Activated naive CD8-positive, alpha-beta T cell treated with anti-CD3 and anti-CD28 coated beads, Interleukin-2, amount 50 U/mL, for 24 hours (primary cell): ENCODE measurements around the gene STARD3.
A peak's percentile ranks its signal among the peaks of the same experiment; 100 is the strongest.
"Not testable (repeated sequence)": the region's sequence is repeated elsewhere in the genome, so short reads cannot be mapped to it uniquely, and the experiment has no call there.

ENCODE experiments used
- ATAC-seq: fragments of 150-1000 bp; cut with Tn5 transposase; one replicate; pipeline ENCODE4 v1.10.0; 2021
- DNase-seq: peaks from one replicate; pipeline ENCODE4 v3.0.0; 2021
- H3K27ac Mint-ChIP-seq: one replicate; pipeline ENCODE4 v1.8.0; 2021; ENCODE audit warnings: mild to moderate bottlenecking, mixed read lengths
- H3K27me3 Mint-ChIP-seq: one replicate; pipeline ENCODE4 v1.8.0; 2021; ENCODE audit warnings: mixed read lengths
- H3K36me3 Mint-ChIP-seq: one replicate; pipeline ENCODE4 v1.8.0; 2021; ENCODE audit warnings: low read depth, mixed read lengths
- H3K4me1 Mint-ChIP-seq: one replicate; pipeline ENCODE4 v1.8.0; 2021; ENCODE audit warnings: mixed read lengths
- H3K4me3 Mint-ChIP-seq: one replicate; pipeline ENCODE4 v1.8.0; 2021; ENCODE audit warnings: mild to moderate bottlenecking, moderate library complexity, mixed read lengths
- H3K9me3 Mint-ChIP-seq: one replicate; pipeline ENCODE4 v1.8.0; 2021; ENCODE audit warnings: mixed read lengths

The STARD3 gene

GRCh38 chr17:39701012-39701783 lies 64.3 kb downstream of the STARD3 start:
- no peak for ATAC-seq
- Mint-ChIP-seq H3K4me3 (no peak overlapping the region), H3K36me3 (no peaks in the 10 kb centered on the region), H3K4me1 (peaks cover 10% of the 10 kb centered on the region), H3K27me3 (peaks cover 37% of the 10 kb centered on the region), H3K9me3 (no peaks in the 10 kb centered on the region), H3K27ac (no peak overlapping the region)
- DNase-seq: no peak

DNA sequence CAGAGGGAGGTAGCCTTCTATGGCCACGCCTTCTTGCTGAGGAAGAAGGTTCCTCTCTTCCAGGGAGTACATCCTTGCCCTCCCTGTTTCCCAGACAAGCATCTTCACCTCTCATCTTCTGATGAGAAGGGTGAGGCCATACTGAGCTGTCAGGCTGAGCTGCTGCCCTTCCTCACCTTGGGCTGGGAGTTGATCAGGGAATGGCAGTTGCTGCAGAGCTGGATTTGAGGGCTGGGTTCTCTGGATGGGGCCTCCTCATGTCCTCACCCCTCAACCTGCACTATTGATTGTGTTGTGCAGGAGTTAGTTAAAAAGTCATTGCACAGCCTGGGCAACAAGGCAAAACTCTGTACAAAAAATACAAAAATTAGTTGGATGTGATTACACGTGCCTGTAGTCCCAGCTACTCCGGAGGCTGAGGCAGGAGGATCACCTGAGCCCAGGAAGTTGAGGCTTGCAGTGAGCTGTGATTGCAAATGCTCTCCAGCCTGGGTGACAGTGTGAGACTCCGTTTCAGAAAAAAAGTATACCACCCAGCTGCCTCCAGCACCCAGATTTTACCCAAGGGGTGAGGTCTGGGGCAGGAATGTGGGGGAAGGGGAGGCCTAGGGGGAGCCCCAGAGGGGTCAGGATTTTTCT lies 65.0 kb downstream of the STARD3 start:
- Mint-ChIP-seq H3K36me3 (no peaks in the 10 kb centered on the region), H3K27me3 (peaks cover 37% of the 10 kb centered on the region), H3K27ac (no peak overlapping the region), H3K9me3 (no peaks in the 10 kb centered on the region), H3K4me3 (no peak overlapping the region), H3K4me1 (peaks cover 13% of the 10 kb centered on the region)
- no peak for ATAC-seq
- no peak for DNase-seq

DNA sequence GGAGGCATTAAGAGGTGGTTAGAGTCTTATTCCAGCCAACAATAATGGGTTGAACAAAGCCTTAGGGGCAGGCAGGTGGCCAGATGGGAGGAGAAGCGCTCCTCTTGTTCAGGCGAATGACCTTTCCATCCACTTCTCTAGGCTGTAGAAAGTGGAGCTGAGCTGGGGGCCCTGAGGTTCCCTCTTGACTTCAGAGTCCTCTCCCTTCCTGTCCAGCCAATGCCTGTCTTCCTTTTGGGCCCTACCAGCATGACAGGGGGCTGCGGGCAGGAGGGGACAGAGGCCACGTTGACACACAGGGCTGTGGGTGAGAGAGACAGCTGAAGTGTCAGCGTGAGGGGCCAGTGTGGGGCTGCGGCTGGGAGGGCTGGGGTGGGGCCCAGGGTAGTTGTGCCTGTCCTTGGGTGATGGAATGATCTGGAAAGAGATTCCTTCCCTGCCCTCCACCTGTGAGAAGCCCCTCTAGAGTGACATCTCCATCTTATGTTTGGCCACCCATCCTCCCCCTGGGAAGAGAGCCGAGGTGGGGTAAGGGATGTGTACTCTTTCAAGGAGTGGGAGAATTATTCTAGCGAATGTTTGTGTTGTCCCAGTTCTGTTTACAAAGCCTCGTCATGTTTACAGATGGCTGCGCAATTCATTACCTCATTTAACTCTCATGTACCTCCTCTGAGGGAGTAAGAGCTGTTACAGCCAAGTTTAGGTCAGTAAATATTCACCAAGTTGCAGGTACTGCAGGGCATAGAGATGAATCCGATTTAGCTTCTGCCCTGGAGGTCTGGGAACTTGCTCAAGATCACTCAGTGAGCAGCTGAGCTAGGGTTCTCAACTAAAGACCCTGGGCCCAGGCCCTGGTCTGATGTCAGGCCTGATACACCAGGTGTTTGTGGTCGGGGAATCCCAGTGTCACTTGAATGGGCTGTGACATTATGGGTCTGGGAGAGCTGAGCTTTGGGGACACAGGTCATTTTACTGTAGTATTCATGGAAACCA lies 66.3 kb downstream of the STARD3 start:
- ATAC-seq (peak; percentile 58), DNase-seq (no peak)
- H3K36me3 Mint-ChIP-seq: no peaks in the 10 kb centered on the region
- no peak overlapping the region for H3K4me3 Mint-ChIP-seq
- peaks cover 18% of the 10 kb centered on the region for H3K4me1 Mint-ChIP-seq
- H3K27ac Mint-ChIP-seq: no peak overlapping the region
- no peaks in the 10 kb centered on the region for H3K9me3 Mint-ChIP-seq
- peaks cover 34% of the 10 kb centered on the region for H3K27me3 Mint-ChIP-seq

DNA sequence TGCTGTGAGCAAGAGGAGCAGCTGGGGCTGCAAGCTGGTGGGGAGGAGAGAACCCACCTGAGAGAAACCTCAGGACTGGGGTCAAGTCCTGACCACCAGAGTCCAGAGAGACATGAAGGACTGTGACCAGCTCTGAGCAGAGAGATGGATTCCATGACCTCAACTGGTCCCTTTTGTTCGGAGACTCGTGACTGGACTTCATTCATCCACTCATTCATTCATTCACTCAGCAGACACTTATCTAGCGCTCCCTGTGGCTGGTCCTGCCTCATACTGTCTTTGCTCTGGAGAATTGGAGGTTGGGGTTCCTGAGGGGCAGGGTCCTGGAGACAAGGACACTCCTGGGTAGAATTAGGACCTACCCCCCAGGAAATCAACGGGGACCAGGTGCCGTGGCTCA lies 67.0 kb downstream of the STARD3 start:
- Mint-ChIP-seq H3K4me3 (no peak overlapping the region), H3K9me3 (no peaks in the 10 kb centered on the region), H3K27me3 (peaks cover 27% of the 10 kb centered on the region), H3K4me1 (peaks cover 18% of the 10 kb centered on the region), H3K27ac (no peak overlapping the region), H3K36me3 (no peaks in the 10 kb centered on the region)
- DNase-seq (no peak), ATAC-seq (no peak)

GRCh38 chr17:39704821-39705551 lies 68.0 kb downstream of the STARD3 start:
- Mint-ChIP-seq H3K9me3 (no peaks in the 10 kb centered on the region), H3K27me3 (peaks cover 18% of the 10 kb centered on the region)

GRCh38 chr17:39705786-39706348 lies 68.9 kb downstream of the STARD3 start:
- H3K27me3 Mint-ChIP-seq: peaks cover 13% of the 10 kb centered on the region
- no peaks in the 10 kb centered on the region for H3K9me3 Mint-ChIP-seq
- ATAC-seq: no peak
- no peak for DNase-seq
- H3K4me1 Mint-ChIP-seq: peaks cover 13% of the 10 kb centered on the region
- no peaks in the 10 kb centered on the region for H3K36me3 Mint-ChIP-seq
- no peak overlapping the region for H3K27ac Mint-ChIP-seq
- H3K4me3 Mint-ChIP-seq: no peak overlapping the region

More at GRCh38 chr17:39704821-39705551, 68.0 kb downstream of the STARD3 start:
- no peaks in the 10 kb centered on the region for H3K36me3 Mint-ChIP-seq
- H3K4me3 Mint-ChIP-seq: no peak overlapping the region
- H3K27ac Mint-ChIP-seq: no peak overlapping the region
- H3K4me1 Mint-ChIP-seq: peaks cover 13% of the 10 kb centered on the region
- DNase-seq: no peak
- peak; percentile 20 for ATAC-seq

DNA sequence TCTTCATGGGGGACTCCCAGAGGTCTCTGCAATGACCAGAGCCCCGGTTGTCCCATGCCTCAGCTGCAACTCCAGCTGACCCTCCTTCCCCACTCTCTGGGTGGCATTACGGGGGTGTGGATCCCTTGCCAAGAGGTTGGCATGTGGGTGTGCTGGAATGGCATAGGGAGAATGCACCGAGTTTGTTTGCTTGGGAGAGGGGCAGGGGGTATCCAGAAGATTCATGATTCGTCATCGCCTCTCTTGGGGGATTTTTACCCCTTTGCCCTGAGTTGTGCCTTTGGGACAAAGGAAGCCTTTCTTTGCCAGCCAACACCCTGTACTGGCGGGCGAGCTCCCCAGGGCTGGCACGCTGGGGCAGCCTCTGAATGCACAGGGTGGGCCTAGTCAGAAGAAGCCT lies 69.4 kb downstream of the STARD3 start:
- peaks cover 7% of the 10 kb centered on the region for H3K27me3 Mint-ChIP-seq
- H3K9me3 Mint-ChIP-seq: no peaks in the 10 kb centered on the region
- no peaks in the 10 kb centered on the region for H3K36me3 Mint-ChIP-seq
- ATAC-seq (no peak), DNase-seq (no peak)
- H3K4me1 Mint-ChIP-seq: peaks cover 13% of the 10 kb centered on the region
- no peak overlapping the region for H3K4me3 Mint-ChIP-seq
- no peak overlapping the region for H3K27ac Mint-ChIP-seq

- peaks cover 13% of the 10 kb centered on the region for H3K4me1 Mint-ChIP-seq
- peaks cover 3% of the 10 kb centered on the region for H3K27me3 Mint-ChIP-seq
- H3K27ac Mint-ChIP-seq: no peak overlapping the region
- H3K36me3 Mint-ChIP-seq: no peaks in the 10 kb centered on the region
- no peak overlapping the region for H3K4me3 Mint-ChIP-seq
- ATAC-seq (no peak), DNase-seq (no peak)
- H3K9me3 Mint-ChIP-seq: no peaks in the 10 kb centered on the region
Measured at GRCh38 chr17:39706921-39707337, 70.0 kb downstream of the STARD3 start.

- peaks cover 8% of the 10 kb centered on the region for H3K4me1 Mint-ChIP-seq
- DNase-seq: no peak
- no peaks in the 10 kb centered on the region for H3K27me3 Mint-ChIP-seq
- no peaks in the 10 kb centered on the region for H3K36me3 Mint-ChIP-seq
- no peak for ATAC-seq
- no peak overlapping the region for H3K4me3 Mint-ChIP-seq
- no peak overlapping the region for H3K27ac Mint-ChIP-seq
- no peaks in the 10 kb centered on the region for H3K9me3 Mint-ChIP-seq
Measured at GRCh38 chr17:39709319-39709997, 72.5 kb downstream of the STARD3 start.

- Mint-ChIP-seq H3K9me3 (no peaks in the 10 kb centered on the region), H3K36me3 (no peaks in the 10 kb centered on the region), H3K4me3 (no peak overlapping the region), H3K27ac (no peak overlapping the region), H3K27me3 (no peaks in the 10 kb centered on the region), H3K4me1 (peaks cover 8% of the 10 kb centered on the region)
- ATAC-seq: no peak
- DNase-seq: no peak
Measured at GRCh38 chr17:39709998-39710964, 73.3 kb downstream of the STARD3 start.

GRCh38 chr17:39711071-39711470 lies 74.1 kb downstream of the STARD3 start:
- H3K36me3 Mint-ChIP-seq, ATAC-seq, DNase-seq, H3K27ac Mint-ChIP-seq, H3K27me3 Mint-ChIP-seq, H3K4me1 Mint-ChIP-seq, H3K4me3 Mint-ChIP-seq, H3K9me3 Mint-ChIP-seq: not testable (repeated sequence)

GRCh38 chr17:39711851-39712250 lies 74.9 kb downstream of the STARD3 start:
- no peak for ATAC-seq

More at GRCh38 chr17:39711851-39712250, 74.9 kb downstream of the STARD3 start:
- H3K4me1 Mint-ChIP-seq: peaks cover 6% of the 10 kb centered on the region
- H3K9me3 Mint-ChIP-seq: no peaks in the 10 kb centered on the region
- no peak overlapping the region for H3K27ac Mint-ChIP-seq
- H3K36me3 Mint-ChIP-seq: no peaks in the 10 kb centered on the region
- H3K27me3 Mint-ChIP-seq: no peaks in the 10 kb centered on the region
- DNase-seq: no peak
- H3K4me3 Mint-ChIP-seq: no peak overlapping the region
